GM21390 (cell line): Measurements from ENCODE around the gene EBLN1.
A peak's percentile ranks its signal among the peaks of the same experiment; 100 is the strongest.

Experiments used
- ATAC-seq: cut with Tn5 transposase; IDR thresholded peaks from one replicate; pipeline ENCODE4 v1.9.1; 2021; ENCODE audit not compliant: unreplicated experiment

The EBLN1 gene

GRCh38 chr10:22217842-22218241, at the start of gene EBLN1:
TSS of gene EBLN1 (minus strand) at chr10:22218015. CDS start at chr10:22209983, 8,032 bp downstream.
- no peak for ATAC-seq

- no peak for ATAC-seq
Observed at GRCh38 chr10:22265839-22266537, 48.2 kb upstream of the EBLN1 start.

- no peak for ATAC-seq
Observed at GRCh38 chr10:22263106-22263505, 45.3 kb upstream of the EBLN1 start.

- no peak for ATAC-seq
Observed at GRCh38 chr10:22259280-22259679, 41.5 kb upstream of the EBLN1 start.

GRCh38 chr10:22258471-22258870, 40.7 kb upstream of the EBLN1 start:
- no peak for ATAC-seq

GRCh38 chr10:22253580-22253882, 35.7 kb upstream of the EBLN1 start:
- ATAC-seq = no peak

- ATAC-seq = peak; percentile 42
Observed at GRCh38 chr10:22252801-22253579, 35.2 kb upstream of the EBLN1 start.

GRCh38 chr10:22252224-22252800, 34.5 kb upstream of the EBLN1 start:
- peak; percentile 59 for ATAC-seq

- peak; percentile 47 for ATAC-seq
Observed at GRCh38 chr10:22251751-22252223, 34.0 kb upstream of the EBLN1 start.

- ATAC-seq = no peak
Observed at GRCh38 chr10:22250897-22251660, 33.3 kb upstream of the EBLN1 start.

GRCh38 chr10:22247636-22248035, 29.8 kb upstream of the EBLN1 start:
- no peak for ATAC-seq

GRCh38 chr10:22246680-22247391, 29.0 kb upstream of the EBLN1 start:
- no peak for ATAC-seq

GRCh38 chr10:22245567-22245966, 27.8 kb upstream of the EBLN1 start:
- no peak for ATAC-seq

GRCh38 chr10:22244855-22245254, 27.0 kb upstream of the EBLN1 start:
- no peak for ATAC-seq

GRCh38 chr10:22244001-22244400, 26.2 kb upstream of the EBLN1 start:
- no peak for ATAC-seq

GRCh38 chr10:22243321-22243720, 25.5 kb upstream of the EBLN1 start:
- ATAC-seq = no peak

GRCh38 chr10:22231260-22231659, 13.4 kb upstream of the EBLN1 start:
- ATAC-seq = no peak

GRCh38 chr10:22230158-22230833, 12.5 kb upstream of the EBLN1 start:
- no peak for ATAC-seq

- ATAC-seq = no peak
Observed at GRCh38 chr10:22229802-22230157, 12.0 kb upstream of the EBLN1 start.
